HG03045 (cell line): ENCODE results near the gene PPM1K.
"Not testable (repeated sequence)": the region's sequence is repeated elsewhere in the genome, so short reads cannot be mapped to it uniquely, and the experiment has no call there.

Experiments
- ATAC-seq: cut with Tn5 transposase; IDR thresholded peaks from one replicate; pipeline ENCODE4 v1.9.1; 2021; ENCODE audit warnings: mild to moderate bottlenecking, moderate library complexity; ENCODE audit not compliant: unreplicated experiment

The PPM1K gene

GRCh38 chr4:88284439-88285234 is at the start of gene PPM1K:
TSS of gene PPM1K (minus strand) at chr4:88284561. CDS start at chr4:88278583, 5,978 bp downstream.
- ATAC-seq: peak; percentile 90

- ATAC-seq: no peak
Measured at GRCh38 chr4:88333741-88334405, 49.5 kb upstream of the PPM1K start.

- ATAC-seq: no peak
Measured at GRCh38 chr4:88327665-88328064, 43.3 kb upstream of the PPM1K start.

GRCh38 chr4:88320780-88321373 is 36.5 kb upstream of the PPM1K start:
- ATAC-seq: peak; percentile 98

GRCh38 chr4:88320224-88320779 is 35.9 kb upstream of the PPM1K start:
- peak; percentile 54 for ATAC-seq

- ATAC-seq: no peak
Measured at GRCh38 chr4:88318751-88319350, 34.5 kb upstream of the PPM1K start.

DNA sequence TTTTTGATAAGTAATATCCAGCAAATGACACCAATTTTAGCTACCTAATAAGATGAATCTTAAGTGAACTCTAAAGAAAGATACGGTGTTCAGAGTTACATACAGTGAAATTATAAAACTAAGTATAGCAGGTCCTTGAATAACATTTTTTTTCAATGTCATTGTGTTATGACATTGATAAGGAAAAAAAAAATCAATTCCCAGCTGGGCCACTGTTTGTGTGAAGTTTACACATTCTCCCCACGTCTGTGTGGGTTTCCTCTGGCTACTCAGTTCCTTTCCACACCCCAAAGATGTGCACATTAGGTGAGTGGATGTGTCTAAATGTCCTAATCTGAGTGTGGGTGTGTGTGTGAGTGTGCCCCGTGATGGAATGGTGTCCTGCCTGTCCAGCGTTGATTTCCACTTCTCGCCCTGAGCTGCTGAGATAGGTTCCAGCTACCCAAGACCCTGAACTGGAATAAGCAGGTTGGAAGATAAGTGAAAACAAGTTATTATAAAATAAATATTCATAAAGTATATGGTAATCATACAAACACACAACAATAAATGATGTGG is 31.2 kb upstream of the PPM1K start:
- no peak for ATAC-seq

- ATAC-seq: not testable (repeated sequence)
Measured at GRCh38 chr4:88313088-88313624, 28.8 kb upstream of the PPM1K start.

DNA sequence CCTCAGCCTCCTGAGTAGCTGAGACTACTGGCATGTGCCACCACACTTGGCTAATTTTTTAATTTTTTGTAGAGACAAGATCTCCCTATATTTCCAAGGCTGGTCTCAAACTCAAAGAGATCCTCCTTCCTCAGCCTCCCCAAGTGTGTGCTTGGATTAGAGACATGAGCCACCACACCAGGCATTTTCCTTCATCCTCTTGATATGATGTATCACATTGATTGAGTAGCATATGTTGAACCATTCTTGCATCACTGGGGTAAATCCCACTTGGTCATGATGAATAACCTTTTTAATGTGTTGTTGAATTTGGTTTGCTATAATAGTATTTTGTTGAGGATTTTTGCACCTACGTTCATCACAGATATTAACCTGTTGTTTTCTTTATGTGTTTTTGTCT is 24.2 kb upstream of the PPM1K start:
- no peak for ATAC-seq

- no peak for ATAC-seq
Measured at GRCh38 chr4:88297725-88298454, 13.5 kb upstream of the PPM1K start.

DNA sequence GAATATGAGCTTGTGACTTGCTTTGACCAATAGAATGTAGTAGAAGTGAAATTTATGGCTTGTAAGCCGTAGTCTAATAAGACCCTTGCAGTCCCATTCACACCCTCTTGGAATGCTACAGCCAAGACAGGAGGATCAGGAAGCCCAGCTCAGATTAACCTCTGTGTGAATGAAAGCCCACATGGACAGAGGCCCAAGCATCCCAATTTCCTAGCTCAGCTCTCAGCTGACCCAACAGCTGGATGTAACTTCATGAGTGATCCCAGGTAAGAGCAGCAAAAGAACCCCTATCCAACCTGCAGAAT is 12.8 kb upstream of the PPM1K start:
- no peak for ATAC-seq

DNA sequence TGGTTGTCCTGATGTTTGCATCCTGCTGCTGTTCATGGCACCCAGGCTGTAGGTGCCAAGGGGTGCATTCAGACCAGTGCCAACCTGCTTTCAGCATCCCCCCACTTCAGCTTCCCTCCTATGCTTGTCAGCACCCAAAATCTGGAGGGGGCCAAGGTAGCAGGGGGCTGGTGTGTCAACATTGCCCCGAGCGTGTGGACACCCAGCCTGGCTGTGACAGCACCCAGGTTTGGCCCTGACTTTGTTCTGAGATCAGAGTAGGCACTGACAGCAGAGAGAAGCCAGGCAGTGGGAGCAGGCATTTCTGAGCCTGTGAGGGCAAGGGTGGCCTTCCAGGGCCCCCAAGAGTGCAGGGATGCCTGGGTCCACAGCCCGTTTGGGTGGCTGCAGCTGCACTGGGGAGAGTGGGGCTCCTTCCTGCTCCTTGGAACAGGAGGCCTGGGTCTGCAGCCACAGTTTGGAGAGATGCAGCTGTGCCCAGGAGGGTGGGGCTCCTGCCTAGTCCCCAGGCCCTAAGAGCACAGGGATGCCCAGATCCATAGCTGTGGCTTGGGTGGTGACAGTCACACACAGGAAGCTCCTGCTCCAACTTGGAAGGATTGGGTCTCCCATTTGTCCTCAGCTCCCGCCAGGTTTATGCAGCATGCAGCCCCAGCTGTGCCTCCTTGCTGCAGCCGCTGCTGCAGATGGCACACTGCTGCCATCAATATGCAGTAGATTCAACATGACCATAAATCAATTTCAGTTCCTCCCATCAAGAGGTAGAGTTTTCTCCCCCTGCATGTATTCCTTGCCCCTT is 12.3 kb upstream of the PPM1K start:
- no peak for ATAC-seq

- ATAC-seq: no peak
Measured at GRCh38 chr4:88295656-88296055, 11.3 kb upstream of the PPM1K start.

- ATAC-seq: no peak
Measured at GRCh38 chr4:88291003-88291402, 6.6 kb upstream of the PPM1K start.

- no peak for ATAC-seq
Measured at GRCh38 chr4:88286897-88287296, 2.5 kb upstream of the PPM1K start.

- no peak for ATAC-seq
Measured at GRCh38 chr4:88285235-88285653, 883 bp upstream of the PPM1K start.

DNA sequence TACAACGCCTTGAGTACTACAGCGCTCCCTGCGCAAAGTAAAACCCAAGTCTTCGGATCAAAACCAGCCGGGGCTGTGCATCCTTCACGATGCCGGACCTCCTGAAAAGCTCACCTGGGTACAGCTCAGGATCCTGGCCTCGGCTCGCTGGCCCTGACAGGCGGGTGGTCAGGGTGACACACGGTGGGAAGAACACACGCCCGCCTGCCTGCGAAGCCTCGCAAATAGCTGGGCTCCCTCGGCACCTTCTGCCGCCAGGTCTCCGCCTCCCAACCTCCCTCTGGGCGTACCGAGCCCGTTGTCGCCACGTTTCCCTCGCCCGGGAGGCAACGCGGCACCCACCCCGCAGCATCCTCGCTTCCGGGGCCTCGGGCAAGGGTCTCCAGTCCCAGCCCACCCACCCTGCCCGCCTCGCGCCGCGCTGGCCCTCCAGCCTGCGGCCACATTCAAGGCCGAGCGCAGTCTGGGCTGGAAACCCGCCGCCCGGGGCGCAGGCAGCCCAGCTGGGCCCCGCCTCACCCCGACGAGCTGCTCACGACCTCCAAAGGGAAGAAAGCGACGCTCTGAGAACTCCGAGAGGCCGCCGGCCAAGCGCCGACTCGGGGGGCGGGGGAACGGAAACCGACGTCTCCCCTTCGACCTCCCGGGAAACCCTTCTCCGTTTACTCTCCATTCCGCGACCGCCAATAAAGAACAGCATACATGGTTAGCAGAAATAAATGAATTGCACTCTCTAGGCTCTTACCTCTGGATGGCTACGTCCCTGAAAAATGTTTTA is 511 bp downstream of the PPM1K start:
- peak; percentile 31 for ATAC-seq

GRCh38 chr4:88280228-88280795 is 4.0 kb downstream of the PPM1K start:
- ATAC-seq: no peak
